HG03135 (cell line): ENCODE results near the gene TSPAN32.

Source experiments
- ATAC-seq: cut with Tn5 transposase; IDR thresholded peaks from one replicate; pipeline ENCODE4 v1.9.1; 2021; ENCODE audit warnings: mild to moderate bottlenecking, moderate library complexity; ENCODE audit not compliant: unreplicated experiment

TSPAN32 gene

GRCh38 chr11:2302896-2303626 lies 1.2 kb downstream of the TSPAN32 start:
- no peak for ATAC-seq

- no peak for ATAC-seq
Measured at GRCh38 chr11:2303627-2304505, 2.1 kb downstream of the TSPAN32 start.

- no peak for ATAC-seq
Measured at GRCh38 chr11:2304506-2305139, 2.8 kb downstream of the TSPAN32 start.

- ATAC-seq: no peak
Measured at GRCh38 chr11:2305140-2305778, 3.4 kb downstream of the TSPAN32 start.

- no peak for ATAC-seq
Measured at GRCh38 chr11:2305788-2306451, 4.1 kb downstream of the TSPAN32 start.

GRCh38 chr11:2306452-2306823 lies 4.6 kb downstream of the TSPAN32 start:
- ATAC-seq: no peak

GRCh38 chr11:2306877-2307500 lies 5.2 kb downstream of the TSPAN32 start:
- no peak for ATAC-seq

- no peak for ATAC-seq
Measured at GRCh38 chr11:2307501-2308331, 5.9 kb downstream of the TSPAN32 start.

GRCh38 chr11:2308713-2309112 lies 6.9 kb downstream of the TSPAN32 start:
- no peak for ATAC-seq

- ATAC-seq: no peak
Measured at GRCh38 chr11:2309251-2310072, 7.6 kb downstream of the TSPAN32 start.

GRCh38 chr11:2310073-2310785 lies 8.4 kb downstream of the TSPAN32 start:
- ATAC-seq: no peak

- ATAC-seq: no peak
Measured at GRCh38 chr11:2310786-2311352, 9.1 kb downstream of the TSPAN32 start.

GRCh38 chr11:2311353-2312133 lies 9.7 kb downstream of the TSPAN32 start:
- no peak for ATAC-seq

GRCh38 chr11:2312232-2313042 lies 10.6 kb downstream of the TSPAN32 start:
- ATAC-seq: no peak

- no peak for ATAC-seq
Measured at GRCh38 chr11:2313051-2313951, 11.5 kb downstream of the TSPAN32 start.
